HG02623 (cell line): ENCODE data around the gene PARVB.

Experiments
- ATAC-seq: cut with Tn5 transposase; IDR thresholded peaks from one replicate; pipeline ENCODE4 v1.9.1; 2021; ENCODE audit warnings: moderate library complexity; ENCODE audit not compliant: unreplicated experiment

Gene PARVB

GRCh38 chr22:44026630-44027511, 2.8 kb downstream of the PARVB start:
- ATAC-seq: peak; percentile 39

GRCh38 chr22:44028091-44028490, 4.0 kb downstream of the PARVB start:
- ATAC-seq: no peak

GRCh38 chr22:44029069-44029468, 5.0 kb downstream of the PARVB start:
- ATAC-seq: no peak

GRCh38 chr22:44030051-44030701, 6.1 kb downstream of the PARVB start:
- ATAC-seq: no peak

GRCh38 chr22:44030702-44031082, 6.6 kb downstream of the PARVB start:
- ATAC-seq: no peak

- ATAC-seq: no peak
Observed at GRCh38 chr22:44031158-44031952, 7.3 kb downstream of the PARVB start.

- ATAC-seq: no peak
Observed at GRCh38 chr22:44032126-44032730, 8.1 kb downstream of the PARVB start.

GRCh38 chr22:44033287-44033686, 9.2 kb downstream of the PARVB start:
- no peak for ATAC-seq

GRCh38 chr22:44033694-44034093, 9.6 kb downstream of the PARVB start:
- no peak for ATAC-seq

GRCh38 chr22:44037519-44038375, 13.6 kb downstream of the PARVB start:
- no peak for ATAC-seq

GRCh38 chr22:44039566-44040171, 15.6 kb downstream of the PARVB start:
- ATAC-seq: no peak

GRCh38 chr22:44042249-44043218, 18.4 kb downstream of the PARVB start:
- peak; percentile 50 for ATAC-seq

GRCh38 chr22:44045145-44045544, 21.0 kb downstream of the PARVB start:
- no peak for ATAC-seq

- no peak for ATAC-seq
Observed at GRCh38 chr22:44046485-44047141, 22.5 kb downstream of the PARVB start.

- ATAC-seq: no peak
Observed at GRCh38 chr22:44047891-44048301, 23.8 kb downstream of the PARVB start.

- no peak for ATAC-seq
Observed at GRCh38 chr22:44049486-44050231, 25.6 kb downstream of the PARVB start.

- no peak for ATAC-seq
Observed at GRCh38 chr22:44050766-44051355, 26.8 kb downstream of the PARVB start.
